Stimulated activated CD4-positive, alpha-beta T cell treated with anti-CD3 and anti-CD28 coated beads, Interleukin-15, amount 100 ng/mL, for 1 hour (primary cell): Measurements from ENCODE around the gene HSPA6.
A peak's percentile ranks its signal among the peaks of the same experiment; 100 is the strongest.
"Not testable (repeated sequence)": the region's sequence is repeated elsewhere in the genome, so short reads cannot be mapped to it uniquely, and the experiment has no call there.

Source experiments
- DNase-seq, 2 donors: peaks; one replicate each; pipeline ENCODE4 v3.0.0-alpha.2; 2020; ENCODE audit warnings: low read depth in 1 of 2, low spot score in 1 of 2

The HSPA6 gene

GRCh38 chr1:161523817-161524741, at the start of gene HSPA6:
HSPA6 (plus strand) TSS chr1:161524540; CDS start chr1:161524659, 119 bp downstream.
- peak; percentile 53 to 64 for DNase-seq

DNA sequence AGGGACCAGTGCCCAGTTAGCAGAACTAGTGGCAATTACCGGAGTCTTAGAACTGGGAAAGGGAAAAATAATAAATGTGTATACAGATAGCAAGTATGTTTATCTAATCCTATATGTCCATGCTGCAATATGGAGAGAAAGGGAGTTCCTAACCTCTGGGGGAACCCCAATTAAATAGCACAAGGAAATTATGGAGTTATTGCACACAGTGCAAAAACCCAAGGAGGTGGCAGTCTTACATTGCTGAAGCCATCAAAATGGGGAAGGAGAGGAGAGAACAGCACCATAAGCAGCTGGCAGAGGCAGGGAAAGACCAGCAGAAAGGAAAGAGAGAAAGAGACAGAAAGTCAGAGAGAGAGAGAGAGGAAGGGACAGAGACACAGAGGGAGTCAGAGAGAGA, 46.6 kb upstream of the HSPA6 start:
- not testable (repeated sequence) for DNase-seq

- DNase-seq = no peak
These were observed 45.4 kb upstream of the HSPA6 start for GRCh38 chr1:161478985-161479384.

DNA sequence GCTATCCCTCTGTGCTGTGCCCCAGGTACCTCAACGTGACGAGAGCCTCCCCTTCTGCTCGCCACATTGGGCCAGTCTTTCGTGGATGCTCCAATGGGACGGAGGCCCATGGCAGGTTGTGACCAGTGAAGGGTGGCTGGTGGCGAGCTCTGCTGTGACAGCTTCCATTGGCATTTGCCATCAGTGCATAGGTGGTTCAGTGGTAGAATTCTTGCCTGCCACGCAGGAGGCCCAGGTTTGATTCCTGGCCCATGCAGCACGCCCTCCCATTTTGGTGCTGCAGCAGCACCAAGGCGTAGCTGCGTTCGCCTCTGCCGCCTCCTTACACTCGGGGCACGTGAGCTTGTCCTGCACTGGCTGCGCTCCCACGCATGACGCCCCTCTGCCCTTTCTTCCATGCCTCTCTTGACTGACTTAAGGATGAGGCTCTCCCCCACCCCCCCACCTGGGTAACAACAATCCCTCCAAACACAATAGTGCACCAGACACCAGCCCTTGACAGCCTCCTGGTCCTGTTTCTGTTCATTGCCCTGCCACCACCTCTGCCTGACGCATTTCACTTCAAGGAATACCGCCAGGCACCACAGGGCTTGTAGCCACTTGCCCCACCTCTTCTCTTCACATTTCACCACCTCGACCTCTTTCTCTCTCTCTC, 43.8 kb upstream of the HSPA6 start:
- no peak for DNase-seq

- no peak for DNase-seq
These were observed 42.5 kb upstream of the HSPA6 start for GRCh38 chr1:161481624-161482392.

DNA sequence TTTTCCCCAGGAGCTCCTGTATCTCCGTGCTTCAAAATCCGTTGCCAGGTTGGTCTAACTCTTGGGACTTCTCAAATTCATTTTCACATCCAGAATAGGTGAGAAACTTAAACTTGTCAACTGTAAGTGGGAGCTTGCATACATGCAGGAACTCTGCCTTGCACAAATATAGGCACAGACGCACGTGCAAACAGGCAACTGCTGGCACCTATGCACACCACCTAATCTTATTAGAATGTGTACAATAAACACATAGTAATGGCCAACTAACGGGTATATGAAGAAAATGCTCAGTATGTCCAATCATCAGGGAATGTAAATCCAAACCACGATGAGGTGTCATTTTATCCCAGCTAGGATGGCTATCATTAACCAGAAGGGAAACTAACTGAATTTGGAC, 41.7 kb upstream of the HSPA6 start:
- no peak for DNase-seq

DNA sequence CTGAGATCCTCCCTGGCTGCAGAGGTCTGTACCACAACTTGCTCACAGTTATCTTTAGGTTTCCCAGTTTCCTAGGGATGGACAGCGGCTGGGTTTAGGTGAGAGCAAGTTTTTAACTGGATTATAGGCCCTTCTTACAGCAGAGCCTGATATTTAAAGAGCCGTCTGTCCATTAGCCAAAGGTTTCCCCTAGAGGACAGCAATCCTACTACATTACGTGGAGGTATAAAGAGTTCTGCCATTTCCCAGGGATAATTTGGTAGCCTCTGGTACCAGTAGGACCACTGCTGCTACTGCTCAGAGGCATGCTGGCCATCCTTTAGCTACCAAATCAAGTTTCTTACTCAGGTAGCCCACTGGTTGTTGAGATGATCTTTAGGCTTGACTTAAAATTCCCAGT, 41.0 kb upstream of the HSPA6 start:
- no peak for DNase-seq

GRCh38 chr1:161484613-161485012, 39.7 kb upstream of the HSPA6 start:
- no peak for DNase-seq

GRCh38 chr1:161486806-161487741, 37.3 kb upstream of the HSPA6 start:
- no peak for DNase-seq

DNA sequence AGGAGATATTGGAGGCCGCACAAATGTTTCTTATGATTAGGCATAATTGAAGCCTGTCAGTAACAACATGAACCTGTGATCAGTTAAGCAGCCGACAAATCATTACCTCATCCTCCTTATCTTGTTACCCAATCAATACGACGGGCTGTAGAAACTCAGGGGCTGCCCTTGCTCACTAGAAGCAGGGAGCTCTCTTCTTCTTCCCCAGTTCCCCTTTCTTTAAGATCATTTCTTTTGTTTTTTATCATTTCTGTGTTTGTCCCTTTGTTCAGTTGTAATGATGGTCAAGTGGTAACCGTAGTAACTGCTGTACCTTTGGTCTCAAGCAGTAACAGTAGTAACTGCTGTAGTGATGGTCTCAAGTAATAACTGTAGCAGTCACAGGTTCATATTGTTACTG, 32.9 kb upstream of the HSPA6 start:
- DNase-seq = no peak

GRCh38 chr1:161492827-161493226, 31.5 kb upstream of the HSPA6 start:
- no peak for DNase-seq

GRCh38 chr1:161494091-161494735, 30.1 kb upstream of the HSPA6 start:
- DNase-seq = no peak

DNA sequence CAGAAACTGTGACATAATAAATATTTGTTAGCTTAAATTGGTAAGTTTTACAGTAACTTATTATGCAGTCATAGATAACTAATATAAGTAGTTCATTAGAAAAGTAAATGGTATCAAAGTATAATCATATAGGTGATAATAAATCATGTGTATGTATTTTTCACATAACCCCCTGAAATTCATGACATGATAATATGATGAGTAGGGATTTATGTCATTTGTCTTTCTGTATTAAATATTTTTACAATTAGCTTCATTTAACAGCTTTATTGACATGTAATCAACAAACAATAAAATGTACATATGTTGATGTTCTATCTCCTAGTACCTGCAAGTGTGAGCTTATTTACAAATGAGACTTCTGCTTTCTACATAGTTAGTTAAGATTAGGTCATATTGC, 28.9 kb upstream of the HSPA6 start:
- DNase-seq = no peak

DNA sequence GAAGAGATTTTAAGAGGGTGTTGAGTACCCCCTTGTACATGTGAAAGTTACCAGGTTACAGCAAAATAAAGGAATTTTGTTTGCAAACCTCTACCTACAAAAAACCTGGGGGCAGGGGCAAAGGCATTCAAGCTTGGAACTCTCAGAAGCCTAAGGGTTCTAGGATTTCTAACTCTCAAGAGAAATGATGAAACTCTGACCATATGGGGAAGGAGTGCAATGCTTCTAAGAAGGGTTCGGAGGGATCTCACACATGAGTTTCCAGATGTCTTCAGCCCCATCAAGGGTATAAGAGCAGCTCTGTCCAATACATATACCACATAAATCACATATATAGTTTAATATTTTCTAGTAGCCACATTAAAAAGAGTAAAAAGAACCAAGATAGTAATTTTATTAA, 26.4 kb upstream of the HSPA6 start:
- no peak for DNase-seq

DNA sequence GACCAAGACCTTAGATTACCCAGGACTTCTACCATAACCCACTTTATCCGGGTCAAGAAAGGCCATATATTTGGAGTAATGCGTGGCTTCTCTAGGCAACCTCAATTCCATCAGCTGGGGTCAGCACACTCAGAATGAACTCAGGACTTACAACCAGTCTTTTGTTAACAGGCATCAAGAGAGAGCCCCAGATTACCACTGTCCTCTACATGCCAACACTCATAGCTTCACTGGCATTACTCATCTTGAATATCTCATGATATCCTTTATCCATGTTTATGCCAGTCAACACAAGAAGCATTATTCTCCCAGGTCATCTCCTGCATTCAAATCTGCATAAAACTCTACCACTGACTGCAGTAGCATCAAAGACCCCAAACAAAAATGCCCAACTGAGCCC, 25.7 kb upstream of the HSPA6 start:
- DNase-seq = no peak

DNA sequence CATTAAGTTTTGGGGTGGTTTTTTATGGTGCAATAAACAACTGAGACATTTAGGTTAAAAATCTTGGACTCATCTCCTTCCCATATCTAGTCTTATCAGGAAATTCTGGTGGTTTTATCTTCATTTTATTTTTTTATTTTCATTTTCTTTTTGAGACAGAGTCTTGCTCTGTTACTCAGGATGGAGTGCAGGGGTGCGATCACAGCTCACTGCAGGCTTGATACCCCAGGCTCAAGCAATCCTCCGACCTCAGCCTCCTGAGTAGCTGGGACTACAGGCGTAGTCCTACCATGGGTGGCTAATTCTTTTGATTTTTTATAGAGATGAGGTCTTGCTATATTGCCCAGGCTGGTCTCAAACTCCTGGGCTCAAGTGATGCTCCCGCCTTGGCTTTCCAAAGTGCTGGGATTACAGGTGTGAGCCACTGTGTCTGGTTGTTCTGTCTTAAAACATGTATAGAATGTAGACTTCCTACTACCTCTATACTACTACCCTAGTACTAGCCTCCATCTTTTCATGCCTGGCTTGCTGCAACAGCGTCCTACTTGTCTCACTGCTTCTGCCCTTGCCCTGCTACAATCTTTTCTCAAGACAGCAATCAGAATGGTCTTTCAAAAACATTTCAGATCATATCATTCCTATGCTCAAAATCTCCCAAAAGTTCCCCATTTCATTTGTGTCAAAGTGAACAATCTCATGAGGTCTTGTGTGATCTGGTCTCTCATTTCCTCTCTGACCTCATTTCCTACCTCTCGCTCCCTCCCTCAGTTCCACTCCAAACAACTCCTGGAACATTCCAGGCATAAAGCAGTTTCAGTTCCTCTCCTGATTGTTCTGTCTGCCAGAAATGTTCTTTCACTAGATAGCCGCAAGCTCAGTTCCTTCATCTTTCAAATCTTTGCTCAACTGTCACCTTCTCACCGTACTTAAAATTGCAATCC, 25.0 kb upstream of the HSPA6 start:
- no peak for DNase-seq

GRCh38 chr1:161501234-161501633, 23.1 kb upstream of the HSPA6 start:
- DNase-seq = no peak

- DNase-seq = no peak
These were observed 22.2 kb upstream of the HSPA6 start for GRCh38 chr1:161502181-161502580.
